HFF-Myc (cell line): ENCODE data around the gene KRTAP4-4.
"Not testable (repeated sequence)": the region's sequence is repeated elsewhere in the genome, so short reads cannot be mapped to it uniquely, and the experiment has no call there.

Experiments
- DNase-seq: peaks from one replicate; pipeline ENCODE4 v3.0.0-alpha.2; 2011; ENCODE audit warnings: low read depth; ENCODE audit errors: extremely low read depth
- H3K4me3 ChIP-seq: replicated peaks from 2 replicates; pipeline ENCODE4 v1.5.1; 2011; ENCODE audit warnings: low read depth, mild to moderate bottlenecking, control low read depth, low read length
- CTCF ChIP-seq: IDR thresholded peaks from 2 replicates; pipeline ENCODE4 v1.5.1; 2012; ENCODE audit warnings: mild to moderate bottlenecking, low read depth, low read length, control low read depth; ENCODE audit errors: missing control alignments

The KRTAP4-4 gene

GRCh38 chr17:41147531-41148204 is 12.9 kb downstream of the KRTAP4-4 start:
- no peak for TF ChIP-seq CTCF
- no peak for DNase-seq
- H3K4me3 ChIP-seq, result no peak overlapping the region

- no peak for TF ChIP-seq CTCF
- H3K4me3 ChIP-seq, result no peak overlapping the region
- DNase-seq, result no peak
Measured at GRCh38 chr17:41145261-41145660, 15.3 kb downstream of the KRTAP4-4 start.

- no peak for TF ChIP-seq CTCF
Measured at GRCh38 chr17:41144846-41145245, 15.7 kb downstream of the KRTAP4-4 start.

GRCh38 chr17:41141361-41141760 is 19.2 kb downstream of the KRTAP4-4 start:
- no peak overlapping the region for H3K4me3 ChIP-seq
- TF ChIP-seq CTCF, result no peak
- DNase-seq, result no peak

More at GRCh38 chr17:41144846-41145245, 15.7 kb downstream of the KRTAP4-4 start:
- H3K4me3 ChIP-seq, result no peak overlapping the region
- DNase-seq, result no peak

- no peak for TF ChIP-seq CTCF
- no peak within 1 kb of the TSS for H3K4me3 ChIP-seq
- DNase-seq, result peak; percentile 35
Measured at GRCh38 chr17:41140360-41141131, 20.0 kb downstream of the KRTAP4-4 start, which contains the start of gene KRTAP4-6. Gene KRTAP4-6 (minus strand): TSS chr17:41140544. CDS start chr17:41140487, 57 bp downstream.

GRCh38 chr17:41139865-41140264 is 20.7 kb downstream of the KRTAP4-4 start:
- not testable (repeated sequence) for DNase-seq, H3K4me3 ChIP-seq

- H3K4me3 ChIP-seq, result no peak overlapping the region
- no peak for TF ChIP-seq CTCF
- DNase-seq, result no peak
Measured at GRCh38 chr17:41133880-41134735, 26.4 kb downstream of the KRTAP4-4 start.
